Frontal cortex (tissue), 4 donors: ENCODE data around the gene CCDC149. TPM values are rescaled to one million over a fixed set of nuclear protein-coding genes. Genes with fewer than 3 reads are reported as not detected.

ENCODE experiments used
- DNase-seq, 2 donors: peaks; one replicate each; pipeline ENCODE4 v3.0.0; 2012; ENCODE audit warnings: low spot score in 2 of 2
- FAIRE-seq: peaks from 2 replicates; lab custom pipeline; 2012; peaks lifted over from hg19 to GRCh38; lab: Jason Lieb, UNC
- total RNA-seq: library from RNA; depleted of rRNA; stranded (reverse); fragments of >200 nt; gene quantifications from one replicate; pipeline ENCODE4 v1.2.3, GENCODE V29; 2014
- donor health status: control.
- donor health status: control.
- donor health status: control.

The CCDC149 gene
- total RNA-seq, 1 donor from 2014 or later: 16.3 TPM

DNA sequence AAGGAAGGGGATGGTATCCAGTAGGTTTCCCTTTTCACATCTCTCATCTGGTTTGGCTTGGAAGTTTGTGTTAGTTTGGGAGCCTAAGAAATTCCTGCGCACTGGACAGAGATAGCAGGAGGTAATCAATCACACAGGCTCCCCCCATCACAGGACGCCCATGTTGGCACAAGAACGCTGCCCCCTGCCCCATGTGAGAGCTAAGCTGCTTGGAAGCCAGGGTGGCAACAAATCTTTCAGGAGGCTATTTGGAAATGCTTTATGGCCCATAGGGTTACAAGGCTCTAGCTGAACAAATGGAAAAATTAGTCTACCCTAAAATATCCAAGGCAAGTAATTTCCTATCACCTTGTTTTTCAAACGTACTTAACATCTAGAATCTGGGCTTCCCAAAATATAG, 63.5 kb downstream of the CCDC149 start:
- DNase-seq: no peak
- FAIRE-seq: no peak

DNA sequence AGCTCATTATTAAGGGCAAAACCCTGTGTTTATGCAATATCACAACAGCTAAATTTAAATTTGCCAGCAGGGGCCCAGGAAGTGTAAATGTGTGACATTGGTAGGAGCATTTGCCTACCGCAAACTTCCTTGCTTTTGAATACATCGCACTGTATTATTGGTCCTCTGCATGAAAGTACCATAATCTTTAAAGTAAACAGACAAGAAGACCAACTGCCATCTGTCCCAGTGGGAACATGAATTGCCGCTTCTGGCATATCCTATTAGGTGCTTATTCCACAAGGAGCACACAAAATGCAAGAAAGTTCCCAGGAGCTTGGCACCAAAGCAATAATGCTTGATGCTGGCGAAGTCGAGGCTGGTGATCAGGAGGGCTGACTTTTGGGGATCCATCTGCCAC, 66.1 kb downstream of the CCDC149 start:
- FAIRE-seq (no peak), DNase-seq (no peak)

DNA sequence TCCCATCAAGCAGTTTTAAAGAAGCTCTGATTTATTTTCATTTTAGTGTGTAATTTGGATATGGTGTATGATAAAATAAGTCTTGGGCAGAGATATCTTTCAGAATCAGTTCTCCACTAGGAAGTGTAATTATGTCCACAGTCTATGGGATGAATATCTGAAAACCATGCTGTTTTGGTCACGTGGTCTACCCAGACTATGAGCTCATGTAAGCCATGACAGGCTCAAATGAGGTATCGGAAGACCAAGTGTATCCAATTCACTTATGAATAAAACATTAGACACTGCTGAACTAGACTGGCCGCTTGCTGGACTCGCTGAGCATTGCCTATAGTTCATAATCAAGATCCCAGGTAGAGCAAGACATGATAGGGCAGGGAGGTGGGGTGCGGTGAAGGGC, 66.9 kb downstream of the CCDC149 start:
- FAIRE-seq: no peak

DNA sequence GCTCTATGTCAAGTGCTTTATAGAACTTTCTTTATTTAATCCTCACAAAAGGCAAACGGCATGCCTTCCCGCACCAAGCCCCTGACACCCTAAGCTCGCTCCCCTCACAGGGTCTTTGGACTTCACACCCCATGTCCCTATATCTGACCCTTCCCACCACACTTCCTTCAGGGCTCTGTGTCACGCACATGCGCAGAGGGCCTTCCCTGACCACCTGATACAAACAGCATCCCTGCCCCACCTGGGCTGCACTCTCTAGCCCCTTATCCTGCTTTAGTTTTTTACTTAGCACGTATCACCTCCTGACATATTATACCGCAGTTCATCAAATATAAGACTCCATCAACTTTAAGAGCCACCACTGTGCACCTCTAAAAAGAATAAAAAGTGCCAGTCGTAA, 67.7 kb downstream of the CCDC149 start:
- DNase-seq (no peak), FAIRE-seq (no peak)

More for the DNA sequence above, 66.9 kb downstream of the CCDC149 start:
- no peak for DNase-seq

DNA sequence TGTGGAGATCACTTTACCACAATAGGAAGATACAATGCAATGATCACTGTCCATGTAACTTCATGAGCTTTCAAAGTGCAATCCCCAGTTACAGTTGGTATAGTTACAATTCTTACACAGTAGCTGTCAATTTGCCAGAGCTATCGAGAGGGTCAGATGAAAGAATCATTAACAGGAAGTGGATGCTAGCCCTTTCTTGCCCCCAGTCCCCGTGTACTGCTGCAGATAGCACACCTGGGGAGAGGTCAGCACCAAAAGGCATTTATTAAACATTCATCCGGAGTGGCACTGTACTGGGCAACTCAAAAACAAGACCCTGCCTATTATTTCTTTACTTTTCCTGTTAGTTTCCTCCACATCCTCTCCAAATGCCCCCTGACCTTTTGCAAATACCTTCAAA, 69.7 kb downstream of the CCDC149 start:
- DNase-seq (no peak), FAIRE-seq (no peak)

DNA sequence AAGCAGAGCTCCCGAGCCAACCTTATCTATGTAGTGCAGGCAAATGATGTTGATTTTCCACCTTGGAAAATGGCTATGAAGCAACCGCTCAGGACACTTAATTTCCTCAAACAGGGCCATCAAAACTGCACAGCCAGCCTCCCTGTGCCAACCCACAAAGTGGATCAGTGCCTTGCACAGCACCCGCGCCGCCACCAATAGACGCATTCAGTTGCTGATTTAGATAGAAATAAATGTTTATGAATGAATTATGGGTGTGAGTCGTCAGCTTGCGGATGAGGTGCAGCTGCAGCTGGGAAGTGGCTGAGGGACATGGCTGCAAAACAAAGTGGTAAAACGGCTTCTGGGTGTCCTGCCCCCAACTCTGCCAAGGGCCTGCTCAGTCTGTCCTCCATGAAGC, 70.5 kb downstream of the CCDC149 start:
- FAIRE-seq: no peak
- no peak for DNase-seq

DNA sequence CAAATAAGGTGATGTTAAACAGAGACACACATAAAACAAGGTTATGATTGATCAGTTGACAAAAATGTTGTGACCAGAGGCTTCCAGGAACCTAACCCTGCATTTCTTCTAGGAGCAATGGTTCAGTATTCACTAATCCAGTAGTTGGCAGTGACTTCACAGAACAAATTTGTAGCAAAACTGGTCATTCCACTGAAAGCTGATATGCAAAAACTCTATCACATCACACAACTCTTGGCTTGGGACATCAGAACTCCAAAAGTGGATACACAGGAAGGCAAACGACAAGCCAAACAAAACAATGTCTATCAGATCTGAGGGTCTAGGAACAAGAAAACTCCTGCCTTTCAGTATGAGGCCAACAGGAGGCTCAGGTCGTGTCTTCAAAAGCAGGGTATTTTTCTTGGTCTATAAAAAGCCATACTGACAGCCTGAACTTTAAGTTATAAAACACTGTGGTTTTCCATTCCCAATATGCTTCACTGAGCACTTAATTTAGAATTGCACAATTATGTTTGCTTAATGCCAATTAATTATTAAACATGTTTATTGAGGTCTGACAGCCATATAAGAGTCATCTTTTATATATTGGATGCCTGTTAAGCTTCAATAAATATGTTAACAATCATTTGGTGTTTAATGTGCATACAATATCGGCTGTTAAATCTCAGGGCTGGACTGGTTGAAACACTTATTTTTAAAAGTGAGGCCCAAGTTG, 71.9 kb downstream of the CCDC149 start:
- DNase-seq (no peak), FAIRE-seq (no peak)

DNA sequence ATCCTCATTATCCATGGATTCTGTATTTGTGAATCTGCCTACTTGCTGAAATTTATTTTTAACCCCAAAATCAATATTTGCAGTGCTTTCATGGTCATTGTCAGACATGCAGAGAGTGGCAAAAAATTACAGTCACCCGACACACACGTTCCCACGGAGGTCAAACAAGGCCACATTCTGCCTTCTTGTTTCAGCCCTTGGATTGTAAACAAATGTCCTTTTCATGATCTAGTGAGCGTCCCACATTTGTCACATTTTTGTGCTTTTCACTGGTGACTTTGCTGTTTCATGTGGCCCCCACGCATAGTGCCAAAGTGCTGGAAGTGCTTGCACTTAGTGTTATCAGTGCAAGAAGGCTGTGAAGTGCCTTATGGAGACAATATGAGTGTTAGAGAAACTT, 72.5 kb downstream of the CCDC149 start:
- DNase-seq (no peak), FAIRE-seq (no peak)

DNA sequence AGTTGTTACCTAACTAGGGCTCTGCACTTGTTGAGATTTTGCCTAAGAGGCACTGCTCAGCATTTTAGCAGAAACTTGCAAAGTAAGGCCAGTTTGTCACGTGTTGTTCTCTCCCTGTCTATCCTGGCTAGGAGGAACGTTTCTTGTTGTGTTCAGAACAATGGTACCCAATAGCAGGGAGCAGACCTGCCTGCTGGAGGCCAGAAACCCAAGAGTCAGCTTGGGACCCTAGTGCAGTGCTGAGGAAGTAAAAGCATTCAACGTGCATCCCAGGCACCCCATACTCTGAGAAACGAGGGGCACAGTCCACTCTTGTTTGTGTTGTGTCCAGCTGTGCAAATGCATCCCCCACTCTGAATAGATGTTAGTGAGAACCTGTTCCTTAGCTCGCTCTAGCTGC, 75.1 kb downstream of the CCDC149 start:
- FAIRE-seq (no peak), DNase-seq (no peak)

DNA sequence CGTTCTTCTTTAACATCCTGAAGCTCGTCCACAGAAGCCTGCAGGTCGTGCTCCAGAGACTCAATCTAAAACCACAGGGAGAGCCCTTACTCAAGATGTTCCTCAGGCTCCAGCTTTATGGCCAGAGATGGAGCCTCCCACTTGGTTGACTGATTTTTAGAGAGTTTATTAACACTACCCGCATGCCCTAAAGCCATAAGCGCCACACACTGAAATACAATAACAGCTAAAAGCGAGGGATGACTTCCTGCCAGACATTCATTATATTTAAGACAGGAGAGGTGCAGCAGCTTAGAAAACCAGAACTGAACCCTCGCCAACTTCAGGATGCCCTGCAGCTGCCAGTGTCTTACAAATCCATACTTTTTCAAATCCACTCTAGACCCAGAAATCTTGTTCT, 75.5 kb downstream of the CCDC149 start:
- DNase-seq: no peak
- no peak for FAIRE-seq

DNA sequence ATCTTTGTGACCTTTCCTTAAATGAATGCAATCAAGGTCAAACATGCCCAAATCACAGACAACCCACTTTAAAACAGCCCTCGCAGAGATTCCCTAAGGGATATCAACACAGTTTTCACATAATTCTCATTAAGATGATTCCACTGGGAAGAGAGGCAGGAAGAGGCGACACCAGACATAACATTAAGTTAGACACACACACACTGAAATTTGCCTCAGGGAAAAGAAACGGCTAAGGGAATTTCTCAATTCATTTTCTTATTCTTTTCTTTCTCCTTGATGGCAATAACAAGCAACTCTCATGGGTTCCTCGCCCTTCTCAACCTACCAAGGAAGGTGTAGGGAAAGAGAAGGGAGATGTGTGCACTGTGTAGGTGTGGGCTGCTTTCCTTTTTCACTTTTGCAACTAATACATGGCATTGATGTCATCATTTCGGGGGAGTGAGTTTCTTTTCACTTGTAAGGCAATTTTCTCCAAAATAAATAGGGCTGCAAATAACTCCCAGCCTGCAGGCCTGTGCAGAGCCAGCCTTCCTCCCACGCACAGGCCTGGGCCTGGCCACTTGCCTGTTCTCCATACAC, 76.1 kb downstream of the CCDC149 start:
- FAIRE-seq: no peak

DNA sequence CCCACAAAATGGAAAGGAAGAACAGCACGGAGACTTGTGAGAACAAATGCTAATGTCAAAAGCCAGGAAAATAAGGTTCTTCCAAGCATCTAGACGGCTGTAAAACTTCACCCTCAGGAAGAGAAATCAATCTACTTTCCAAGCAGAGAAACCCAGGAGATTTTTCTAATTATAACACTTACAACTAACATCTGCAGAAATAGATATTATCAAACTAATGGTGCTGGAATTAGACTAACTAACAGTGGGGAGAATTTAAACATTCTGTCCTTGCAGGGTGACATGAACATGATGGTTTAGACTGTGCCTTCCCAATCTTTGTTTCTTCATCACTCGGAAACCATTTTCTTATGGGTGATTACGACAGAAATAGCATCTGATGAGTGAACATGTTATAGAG, 77.1 kb downstream of the CCDC149 start:
- DNase-seq (no peak), FAIRE-seq (no peak)

More for the DNA sequence above, 76.1 kb downstream of the CCDC149 start:
- DNase-seq: no peak

DNA sequence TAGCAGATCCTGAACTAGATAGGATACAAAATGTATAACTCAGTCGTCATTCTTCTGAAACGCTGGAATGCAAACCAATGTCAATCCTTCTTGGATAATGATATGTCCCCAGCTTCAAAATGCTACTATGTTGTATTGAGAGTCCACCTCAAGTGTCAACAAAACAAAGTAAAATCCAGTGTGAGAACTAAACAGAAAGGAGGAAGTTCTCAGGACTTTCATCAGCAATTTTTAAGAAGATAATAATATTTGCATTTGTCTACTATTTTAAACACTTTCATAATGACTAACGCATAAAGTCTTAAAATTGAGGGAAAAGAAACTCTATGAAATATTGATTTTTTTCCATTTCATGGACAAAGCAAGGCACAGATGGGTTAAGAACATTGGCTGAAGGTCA, 81.2 kb downstream of the CCDC149 start:
- FAIRE-seq: no peak

DNA sequence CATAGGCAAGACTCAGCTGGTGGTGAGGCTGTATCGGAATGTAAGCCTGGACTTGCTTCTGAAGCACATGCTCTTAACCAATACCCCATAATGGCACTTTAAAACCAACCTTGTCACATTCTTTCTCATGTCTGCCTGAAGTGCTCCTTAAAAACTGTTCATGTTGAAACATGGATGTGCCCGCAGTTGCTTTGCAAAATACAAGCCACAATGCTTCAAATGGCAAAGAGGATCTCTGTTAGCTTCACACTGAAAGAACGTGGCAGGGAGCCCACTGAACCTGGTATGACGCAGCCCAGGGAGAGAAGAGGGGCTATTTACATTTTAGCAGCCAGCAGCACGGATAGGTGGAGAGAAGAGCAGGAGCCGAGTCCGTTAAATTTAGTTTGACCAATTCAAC, 88.1 kb downstream of the CCDC149 start:
- DNase-seq (no peak), FAIRE-seq (no peak)

More for the DNA sequence above, 81.2 kb downstream of the CCDC149 start:
- no peak for DNase-seq

DNA sequence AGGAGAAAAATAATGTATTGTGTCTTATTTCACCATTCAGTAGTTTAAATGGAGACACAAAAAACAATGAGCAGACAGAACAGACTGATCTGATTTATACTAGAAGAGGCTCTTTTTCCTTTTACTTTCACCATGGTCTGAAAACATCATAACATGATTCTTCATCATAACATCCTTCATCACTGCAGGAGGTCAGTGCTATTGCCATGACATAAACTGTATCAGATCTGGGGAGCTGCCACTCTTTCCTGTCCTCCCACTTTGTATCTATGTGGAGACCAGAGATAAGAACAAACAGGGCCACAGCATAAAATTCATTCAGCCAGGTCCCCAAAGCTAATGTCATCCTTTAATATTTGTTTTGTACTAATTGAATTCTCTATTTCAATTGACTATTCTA, 92.3 kb downstream of the CCDC149 start:
- no peak for FAIRE-seq

DNA sequence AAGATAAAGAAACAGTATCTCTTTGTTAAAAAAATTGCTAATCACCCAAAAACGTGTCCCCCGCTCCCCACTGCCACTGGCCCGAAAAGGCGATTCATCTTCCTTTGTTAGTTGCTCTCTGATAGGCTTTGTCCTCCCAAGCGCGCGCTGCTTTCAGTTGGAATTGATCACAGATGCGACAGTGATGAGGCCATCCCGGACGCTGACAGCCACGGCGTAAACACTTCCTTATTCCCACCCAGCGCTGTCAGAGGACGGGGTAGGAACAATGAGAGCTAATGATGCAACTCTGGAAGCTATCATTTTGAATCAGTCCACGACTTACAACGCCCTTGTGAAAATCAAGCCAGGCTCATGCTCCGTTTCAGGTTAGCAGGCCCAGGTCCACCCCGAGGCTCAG, 96.0 kb downstream of the CCDC149 start:
- DNase-seq (no peak), FAIRE-seq (no peak)

More for the DNA sequence above, 92.3 kb downstream of the CCDC149 start:
- no peak for DNase-seq

DNA sequence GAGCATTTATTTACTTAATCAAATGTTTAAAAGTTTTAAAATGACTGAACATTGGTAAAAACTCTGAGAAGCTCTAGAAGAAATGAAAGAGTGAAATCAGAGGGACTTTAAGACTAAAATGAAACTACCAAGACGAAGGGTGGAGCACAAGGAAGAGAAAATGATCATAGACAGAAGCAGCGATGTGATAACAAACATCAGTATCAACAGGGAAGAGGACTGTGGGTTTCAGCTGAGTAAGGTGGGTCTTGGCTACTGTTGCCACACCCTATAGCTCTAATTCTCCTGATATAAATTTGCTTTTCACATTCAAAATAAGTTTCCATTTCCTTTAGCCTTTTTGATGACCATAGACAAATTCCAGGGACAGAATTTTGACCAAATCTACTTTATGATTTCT, 99.1 kb downstream of the CCDC149 start:
- DNase-seq: no peak
- FAIRE-seq: no peak

DNA sequence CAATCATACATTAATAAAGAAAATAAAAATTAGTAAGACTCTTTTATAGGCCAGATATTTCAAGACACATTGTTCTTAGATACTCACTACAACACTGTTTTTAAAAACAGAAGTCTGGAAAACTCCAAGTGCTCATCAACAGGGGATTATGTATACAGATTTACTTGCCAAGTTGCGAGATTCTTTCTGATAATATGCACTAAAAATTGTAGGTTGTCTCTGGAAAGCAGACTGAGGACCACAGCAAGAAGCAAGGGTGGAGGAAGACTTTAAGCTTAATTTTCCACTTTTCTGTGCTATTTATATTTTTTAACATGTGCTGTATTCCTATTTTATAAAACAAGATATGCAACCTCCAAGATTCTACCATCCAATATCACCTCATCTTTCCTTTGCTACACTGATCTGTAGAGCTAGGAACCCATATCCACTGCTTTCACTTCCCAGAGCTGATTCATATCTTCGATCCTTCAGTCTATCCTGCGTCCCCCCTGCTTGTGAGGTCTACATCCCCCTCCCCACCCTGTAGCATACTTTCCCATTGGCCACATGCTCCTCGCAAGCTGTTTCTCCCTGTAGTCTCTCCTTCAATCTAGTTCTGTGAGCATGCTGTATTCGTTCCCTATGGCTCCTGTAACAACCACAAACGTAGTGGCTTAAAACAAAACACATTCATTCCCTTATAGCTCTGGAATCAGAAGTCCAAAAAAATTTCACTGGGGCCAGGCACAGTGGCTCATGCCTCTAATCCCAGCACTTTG, 101.8 kb downstream of the CCDC149 start:
- FAIRE-seq (no peak), DNase-seq (no peak)

DNA sequence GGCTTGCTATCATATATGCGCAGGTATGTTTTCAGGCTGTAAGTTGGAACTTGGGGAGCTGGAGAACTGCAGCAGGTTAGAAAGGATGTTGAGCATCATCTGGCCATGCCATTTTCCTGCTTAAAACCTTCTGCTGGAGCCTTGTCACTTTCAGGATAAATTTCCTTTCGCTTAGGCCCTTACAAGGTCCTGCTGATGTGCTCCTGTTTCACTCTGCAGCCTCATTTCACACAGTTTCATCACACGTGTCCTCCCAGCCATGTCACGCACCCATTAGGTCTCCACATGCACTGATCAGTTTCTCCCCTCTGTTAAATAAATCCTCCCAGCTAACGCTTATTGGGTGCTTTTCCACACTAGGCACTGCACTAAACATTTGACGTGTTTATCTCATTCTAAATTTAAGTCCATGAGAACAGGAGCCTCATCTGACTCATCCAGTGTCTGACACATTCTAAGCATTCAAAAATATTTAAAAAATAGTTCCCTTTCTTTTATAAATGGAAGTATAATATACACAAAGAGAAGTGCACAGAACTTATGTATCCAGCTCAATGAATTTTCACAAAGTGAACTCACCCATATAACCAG, 102.9 kb downstream of the CCDC149 start:
- FAIRE-seq (no peak), DNase-seq (no peak)

DNA sequence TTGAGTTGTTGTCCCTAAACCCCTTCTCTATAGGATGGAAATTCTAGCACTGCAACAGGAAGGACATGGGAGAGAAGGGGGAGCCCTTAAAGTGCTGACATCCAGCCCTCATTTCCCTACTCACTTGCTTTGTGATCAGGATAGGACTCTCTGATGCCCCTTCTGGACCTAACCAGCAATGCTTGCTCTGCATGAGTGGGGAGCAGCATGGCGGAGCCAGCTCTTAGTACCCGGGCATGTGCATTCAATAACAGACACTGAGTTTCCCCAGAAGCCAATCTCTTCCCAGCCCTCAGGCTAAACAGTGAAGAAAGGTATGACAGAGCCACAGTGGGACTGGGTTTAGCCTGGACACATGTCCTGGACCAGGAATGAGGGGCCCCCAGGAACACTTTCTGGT, 103.5 kb downstream of the CCDC149 start:
- no peak for DNase-seq

DNA sequence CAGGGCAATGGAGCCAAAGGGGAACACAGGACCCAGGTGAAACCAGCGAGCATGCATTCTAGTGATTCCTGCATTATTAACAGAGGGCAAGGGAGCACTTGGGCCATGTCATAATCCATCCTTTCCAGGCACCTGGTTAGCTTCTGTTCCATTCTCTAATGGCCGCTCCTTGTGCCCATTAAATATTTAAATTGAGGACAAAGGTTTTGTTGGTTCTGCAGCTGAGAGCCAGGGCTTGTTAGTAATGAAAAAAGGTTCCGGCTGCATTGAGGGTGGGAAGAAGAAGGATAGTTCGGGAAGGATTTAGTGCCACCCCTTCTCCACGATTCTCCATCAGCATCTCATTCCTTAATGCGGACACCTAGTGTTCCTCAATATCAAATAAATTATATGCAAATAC, 103.9 kb downstream of the CCDC149 start:
- DNase-seq (no peak), FAIRE-seq (no peak)

More for the DNA sequence above, 103.5 kb downstream of the CCDC149 start:
- no peak for FAIRE-seq
